Glutamatergic neuron (in vitro differentiated cells): ENCODE measurements around the gene HBZ. TPM values are rescaled to one million over a fixed set of nuclear protein-coding genes. Genes with fewer than 3 reads are reported as not detected.

ENCODE experiments used
- DNase-seq: peaks from one replicate; pipeline ENCODE4 v3.0.0; 2022
- H3K27ac Mint-ChIP-seq: one replicate; pipeline ENCODE4 v1.8.0; 2020; ENCODE audit warnings: mild to moderate bottlenecking, mixed read lengths, inconsistent platforms; ENCODE audit not compliant: unreplicated experiment
- H3K27me3 Mint-ChIP-seq: one replicate; pipeline ENCODE4 v1.8.0; 2020; ENCODE audit warnings: mild to moderate bottlenecking, moderate library complexity, mixed read lengths, inconsistent platforms; ENCODE audit not compliant: unreplicated experiment
- H3K36me3 Mint-ChIP-seq: one replicate; pipeline ENCODE4 v1.8.0; 2020; ENCODE audit warnings: mild to moderate bottlenecking, mixed read lengths, inconsistent platforms; ENCODE audit not compliant: unreplicated experiment
- H3K4me1 Mint-ChIP-seq: one replicate; pipeline ENCODE4 v1.8.0; 2020; ENCODE audit warnings: mild to moderate bottlenecking, low read depth, mixed read lengths, inconsistent platforms; ENCODE audit not compliant: unreplicated experiment
- H3K4me3 Mint-ChIP-seq: one replicate; pipeline ENCODE4 v1.8.0; 2020; ENCODE audit warnings: mild to moderate bottlenecking, mixed read lengths, inconsistent platforms; ENCODE audit not compliant: unreplicated experiment
- H3K9me3 Mint-ChIP-seq: one replicate; pipeline ENCODE4 v1.8.0; 2020; ENCODE audit warnings: mild to moderate bottlenecking, moderate library complexity, mixed read lengths, inconsistent platforms; ENCODE audit not compliant: unreplicated experiment
- long read RNA-seq: library from polyadenylated mRNA; unstranded; transcript quantifications from one replicate; pipeline ENCODE4 v2.0.0, GENCODE V29; 2020; ENCODE audit not compliant: unreplicated experiment
- total RNA-seq: library from RNA; stranded (reverse); fragmentation: NEBNext Ultra II Directional; extraction: Animal tissue kit (Norgen Biotek cat#: 25700); gene quantifications from one replicate; pipeline ENCODE4 v1.2.1, GENCODE V29; 2021; ENCODE audit not compliant: unreplicated experiment
- TF ChIP-seq, protein P1 (sequence below): fragments of 200-600 bp; sonication (generic); IDR thresholded peaks from one replicate; pipeline ENCODE4 v1.5.0; 2021; ENCODE audit not compliant: partially characterized antibody, unreplicated experiment

HBZ gene
- not detected for total RNA-seq
- long read RNA-seq: 0 reads

DNA sequence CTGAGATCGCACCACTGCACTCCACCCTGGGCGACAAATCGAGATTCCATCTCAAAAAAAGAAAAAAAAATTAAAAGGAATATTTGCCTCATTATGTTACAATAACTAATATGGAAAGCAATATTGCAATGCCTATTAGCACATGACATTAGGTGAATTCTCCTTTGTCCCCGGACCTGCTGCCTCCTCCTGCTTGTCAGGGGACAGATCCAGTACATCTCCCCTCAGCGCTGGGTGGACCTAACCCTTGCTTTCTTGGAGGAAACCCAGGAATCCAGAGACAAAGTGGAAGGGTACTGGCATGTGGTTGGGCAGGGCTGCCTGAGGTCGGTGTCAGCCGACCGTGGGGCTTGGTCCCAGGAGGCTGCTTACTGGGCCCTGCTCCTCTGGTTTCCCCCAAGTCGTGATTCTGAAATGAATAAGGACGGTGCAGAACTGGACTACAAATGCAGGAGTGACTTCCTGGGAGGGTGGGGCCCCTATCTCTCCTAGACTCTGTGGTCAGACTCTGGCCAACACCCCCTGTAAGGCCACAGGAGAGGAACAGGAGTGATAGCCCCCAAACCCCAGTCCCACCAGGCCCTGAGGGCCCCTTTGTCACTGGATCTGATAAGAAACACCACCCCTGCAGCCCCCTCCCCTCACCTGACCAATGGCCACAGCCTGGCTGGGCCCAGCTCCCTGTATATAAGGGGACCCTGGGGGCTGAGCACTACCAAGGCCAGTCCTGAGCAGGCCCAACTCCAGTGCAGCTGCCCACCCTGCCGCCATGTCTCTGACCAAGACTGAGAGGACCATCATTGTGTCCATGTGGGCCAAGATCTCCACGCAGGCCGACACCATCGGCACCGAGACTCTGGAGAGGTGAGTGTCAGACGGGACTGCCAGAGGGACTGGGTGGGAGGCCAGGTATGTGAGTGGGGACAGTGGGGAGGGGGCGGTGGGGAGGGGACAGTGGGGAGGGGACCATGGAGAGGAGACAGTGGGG is at the start of gene HBZ:
Gene HBZ (plus strand): TSS at position 504 of the 988 bp plus-strand sequence. CDS start 266 bp downstream, at position 770.
- TF ChIP-seq, protein P1, sequence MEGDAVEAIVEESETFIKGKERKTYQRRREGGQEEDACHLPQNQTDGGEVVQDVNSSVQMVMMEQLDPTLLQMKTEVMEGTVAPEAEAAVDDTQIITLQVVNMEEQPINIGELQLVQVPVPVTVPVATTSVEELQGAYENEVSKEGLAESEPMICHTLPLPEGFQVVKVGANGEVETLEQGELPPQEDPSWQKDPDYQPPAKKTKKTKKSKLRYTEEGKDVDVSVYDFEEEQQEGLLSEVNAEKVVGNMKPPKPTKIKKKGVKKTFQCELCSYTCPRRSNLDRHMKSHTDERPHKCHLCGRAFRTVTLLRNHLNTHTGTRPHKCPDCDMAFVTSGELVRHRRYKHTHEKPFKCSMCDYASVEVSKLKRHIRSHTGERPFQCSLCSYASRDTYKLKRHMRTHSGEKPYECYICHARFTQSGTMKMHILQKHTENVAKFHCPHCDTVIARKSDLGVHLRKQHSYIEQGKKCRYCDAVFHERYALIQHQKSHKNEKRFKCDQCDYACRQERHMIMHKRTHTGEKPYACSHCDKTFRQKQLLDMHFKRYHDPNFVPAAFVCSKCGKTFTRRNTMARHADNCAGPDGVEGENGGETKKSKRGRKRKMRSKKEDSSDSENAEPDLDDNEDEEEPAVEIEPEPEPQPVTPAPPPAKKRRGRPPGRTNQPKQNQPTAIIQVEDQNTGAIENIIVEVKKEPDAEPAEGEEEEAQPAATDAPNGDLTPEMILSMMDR: no peak
- no peak for DNase-seq
- H3K4me3 Mint-ChIP-seq: no peak within 1 kb of the TSS
- no peaks in the 10 kb centered on the region for H3K36me3 Mint-ChIP-seq
- peaks cover 6% of the 10 kb centered on the region for H3K27me3 Mint-ChIP-seq
- H3K9me3 Mint-ChIP-seq: peaks cover 4% of the 10 kb centered on the region
- no peak within 1 kb of the TSS for H3K27ac Mint-ChIP-seq
- H3K4me1 Mint-ChIP-seq: peaks cover 4% of the 10 kb centered on the region

DNA sequence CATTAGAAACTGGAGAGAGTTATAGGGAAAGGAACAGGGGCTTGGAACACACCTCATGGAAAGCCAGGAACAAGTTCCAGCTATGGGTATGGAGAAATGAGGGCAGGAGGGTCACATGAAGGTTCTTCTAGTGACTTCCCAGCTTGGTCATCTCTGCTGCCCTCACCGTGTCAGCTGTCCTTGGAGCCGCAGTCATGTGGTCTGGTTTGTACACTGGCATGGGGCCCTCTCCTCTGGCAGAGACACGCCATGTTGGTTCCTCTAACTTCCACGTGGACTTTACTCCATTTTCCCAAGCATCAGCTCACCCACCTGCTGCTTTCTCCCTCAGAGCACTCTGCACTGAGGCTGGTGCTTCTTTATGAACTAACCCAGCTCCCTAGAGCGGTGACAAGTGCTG is 48.1 kb upstream of the HBZ start:
- TF ChIP-seq, protein P1: no peak

DNA sequence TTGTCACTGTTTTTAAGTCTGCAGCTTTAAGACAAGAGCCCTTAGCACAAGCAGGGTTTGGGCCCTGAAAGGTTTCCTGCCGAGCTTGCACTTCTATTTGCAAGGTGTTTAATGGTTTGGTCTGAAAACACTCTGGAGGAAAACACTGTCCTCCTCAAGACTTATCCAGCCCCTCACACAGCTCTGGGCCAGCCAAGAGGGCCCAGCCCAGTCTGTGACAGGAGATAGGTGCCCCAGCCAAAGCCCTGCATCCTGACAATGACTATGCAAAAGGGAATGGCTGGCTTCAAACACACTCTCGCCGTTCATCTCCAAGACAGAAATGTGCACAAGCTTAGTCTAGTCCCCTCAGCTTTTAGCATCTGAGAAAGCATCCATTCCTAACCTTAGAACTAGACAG is 47.5 kb upstream of the HBZ start:
- H3K4me3 Mint-ChIP-seq: no peak overlapping the region
- peaks cover 10% of the 10 kb centered on the region for H3K27me3 Mint-ChIP-seq
- H3K36me3 Mint-ChIP-seq: no peaks in the 10 kb centered on the region
- TF ChIP-seq, protein P1: no peak
- H3K9me3 Mint-ChIP-seq: peaks cover 4% of the 10 kb centered on the region
- no peak for DNase-seq
- peaks cover 12% of the 10 kb centered on the region for H3K4me1 Mint-ChIP-seq
- H3K27ac Mint-ChIP-seq: no peak overlapping the region

More for the DNA sequence above, 48.1 kb upstream of the HBZ start:
- Mint-ChIP-seq H3K9me3 (peaks cover 4% of the 10 kb centered on the region), H3K27me3 (peaks cover 7% of the 10 kb centered on the region), H3K36me3 (no peaks in the 10 kb centered on the region), H3K4me1 (peaks cover 13% of the 10 kb centered on the region), H3K27ac (no peak overlapping the region), H3K4me3 (no peak overlapping the region)
- no peak for DNase-seq

DNA sequence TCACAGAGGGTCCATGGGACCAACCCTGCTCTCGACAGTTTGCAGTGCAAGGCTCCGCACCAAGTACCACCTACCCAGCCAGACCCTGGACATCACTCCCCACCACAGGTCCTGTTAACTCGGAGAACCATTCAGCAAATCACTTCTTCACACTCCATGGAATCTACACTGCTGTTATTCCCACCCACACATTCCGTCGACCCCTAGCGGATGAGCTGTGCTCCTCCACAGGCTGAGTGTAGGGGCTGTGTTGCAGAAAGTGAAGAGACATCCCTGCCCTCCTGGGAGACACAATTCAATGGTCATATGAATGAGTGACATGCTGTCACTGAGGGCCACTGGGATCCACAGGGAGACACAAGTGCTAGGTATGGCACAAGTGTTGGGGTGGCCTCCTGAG is 46.9 kb upstream of the HBZ start:
- Mint-ChIP-seq H3K4me1 (peaks cover 8% of the 10 kb centered on the region), H3K27ac (no peak overlapping the region), H3K9me3 (peaks cover 4% of the 10 kb centered on the region), H3K4me3 (no peak overlapping the region), H3K36me3 (no peaks in the 10 kb centered on the region), H3K27me3 (peaks cover 10% of the 10 kb centered on the region)
- no peak for DNase-seq
- TF ChIP-seq, protein P1: no peak

DNA sequence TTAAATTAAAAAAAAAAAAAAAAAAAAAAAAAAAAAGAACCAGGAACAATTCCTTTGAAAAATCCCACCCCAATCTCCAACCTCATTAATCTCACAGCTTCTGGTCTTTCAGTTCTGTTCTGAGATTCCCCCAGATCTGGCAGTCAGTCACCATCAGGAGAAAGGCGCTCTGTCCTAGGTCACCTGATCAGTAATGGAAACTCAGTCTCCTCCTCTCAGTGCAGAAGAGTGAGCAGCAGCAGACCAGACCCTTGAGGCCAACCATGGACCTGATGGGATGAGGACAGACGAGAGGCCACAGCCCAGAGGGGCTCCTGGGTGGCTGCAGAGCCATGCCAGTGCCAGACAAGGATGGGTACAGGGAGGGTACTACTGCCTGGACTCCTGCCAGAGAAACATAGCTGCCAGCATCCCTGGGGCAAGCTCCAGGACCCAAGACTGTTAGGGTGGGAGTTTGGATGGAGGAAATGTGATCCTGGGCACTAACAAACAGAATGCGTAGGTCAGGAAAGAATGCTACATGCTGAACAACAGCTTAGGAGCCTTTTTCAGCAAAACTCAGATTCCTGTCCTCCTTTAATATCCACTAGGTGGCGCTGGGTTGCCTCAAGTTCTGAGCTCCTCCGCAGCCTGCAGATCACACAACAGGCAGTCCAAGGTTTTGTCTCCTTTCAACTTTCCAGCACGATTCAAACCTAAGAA is 45.7 kb upstream of the HBZ start:
- Mint-ChIP-seq H3K36me3 (no peaks in the 10 kb centered on the region), H3K27me3 (peaks cover 7% of the 10 kb centered on the region), H3K4me3 (no peak overlapping the region), H3K4me1 (peaks cover 8% of the 10 kb centered on the region), H3K27ac (no peak overlapping the region), H3K9me3 (no peaks in the 10 kb centered on the region)
- TF ChIP-seq, protein P1: peak; percentile 82
- peak; percentile 52 for DNase-seq
